Activated T-cell treated with anti-CD3 and anti-CD28 coated beads, Interleukin-2, amount 50 U/mL, for 24 hours (primary cell): ENCODE data around the gene LYRM4.

Experiments used
- DNase-seq: peaks from one replicate; pipeline ENCODE4 v3.0.0-alpha.2; 2020
- H3K27ac Mint-ChIP-seq: 2 replicates; pipeline ENCODE4 v1.8.0; 2020; ENCODE audit warnings: mild to moderate bottlenecking, mixed read lengths
- H3K27me3 Mint-ChIP-seq: 2 replicates; pipeline ENCODE4 v1.8.0; 2020; ENCODE audit warnings: mixed read lengths
- H3K36me3 Mint-ChIP-seq: 2 replicates; pipeline ENCODE4 v1.8.0; 2020; ENCODE audit warnings: low read depth, mixed read lengths
- H3K4me1 Mint-ChIP-seq: 2 replicates; pipeline ENCODE4 v1.8.0; 2020; ENCODE audit warnings: low read depth, mixed read lengths
- H3K4me3 Mint-ChIP-seq: 2 replicates; pipeline ENCODE4 v1.8.0; 2020; ENCODE audit warnings: mild to moderate bottlenecking, moderate library complexity, mixed read lengths
- H3K9me3 Mint-ChIP-seq: 2 replicates; pipeline ENCODE4 v1.8.0; 2020; ENCODE audit warnings: mixed read lengths

Gene LYRM4

GRCh38 chr6:5260661-5261544 is at the start of gene LYRM4, which contains the start of gene FARS2:
Gene LYRM4 (minus strand): TSS chr6:5260950. CDS start chr6:5260733, 217 bp downstream.
Gene FARS2 (plus strand): TSS chr6:5261513.
- H3K36me3 Mint-ChIP-seq: peaks cover 58% of the 10 kb centered on the region
- peak; percentile 98 for DNase-seq
- no peaks in the 10 kb centered on the region for H3K27me3 Mint-ChIP-seq
- H3K27ac Mint-ChIP-seq: peak within 1 kb of the TSS; percentile 100
- H3K4me3 Mint-ChIP-seq: peak within 1 kb of the TSS; percentile 97
- no peaks in the 10 kb centered on the region for H3K9me3 Mint-ChIP-seq
- H3K4me1 Mint-ChIP-seq: peaks cover 57% of the 10 kb centered on the region

DNA sequence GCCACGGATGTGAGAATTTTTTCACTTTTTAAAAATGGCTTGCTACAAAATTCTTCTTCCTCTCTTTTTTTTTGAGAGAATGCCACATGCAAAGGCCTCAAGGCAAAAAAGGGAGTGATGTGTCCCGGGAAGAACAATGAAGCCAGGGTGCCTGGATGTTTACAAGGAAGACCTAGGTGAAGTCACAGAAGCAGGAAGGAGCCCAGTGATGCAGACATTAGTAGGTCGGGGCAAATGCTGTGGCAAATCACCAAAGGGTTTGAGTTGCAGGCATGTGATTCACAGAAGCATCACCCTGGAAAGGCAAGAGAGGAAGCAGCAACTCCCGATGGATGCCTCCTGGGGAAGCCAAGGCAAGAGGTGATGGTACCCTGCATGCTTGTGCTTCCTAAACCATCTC is 47.3 kb upstream of the LYRM4 start:
- Mint-ChIP-seq H3K27ac (no peak overlapping the region), H3K4me1 (peaks cover 21% of the 10 kb centered on the region), H3K9me3 (no peaks in the 10 kb centered on the region), H3K36me3 (peaks cover 8% of the 10 kb centered on the region), H3K4me3 (no peak overlapping the region), H3K27me3 (no peaks in the 10 kb centered on the region)
- no peak for DNase-seq

GRCh38 chr6:5307058-5307457 is 46.3 kb upstream of the LYRM4 start:
- no peak for DNase-seq
- Mint-ChIP-seq H3K9me3 (no peaks in the 10 kb centered on the region), H3K27ac (no peak overlapping the region), H3K36me3 (peaks cover 8% of the 10 kb centered on the region), H3K27me3 (no peaks in the 10 kb centered on the region), H3K4me3 (no peak overlapping the region), H3K4me1 (peaks cover 31% of the 10 kb centered on the region)

GRCh38 chr6:5305968-5306626 is 45.3 kb upstream of the LYRM4 start:
- Mint-ChIP-seq H3K9me3 (no peaks in the 10 kb centered on the region), H3K27ac (peak overlapping the region; percentile 58)

DNA sequence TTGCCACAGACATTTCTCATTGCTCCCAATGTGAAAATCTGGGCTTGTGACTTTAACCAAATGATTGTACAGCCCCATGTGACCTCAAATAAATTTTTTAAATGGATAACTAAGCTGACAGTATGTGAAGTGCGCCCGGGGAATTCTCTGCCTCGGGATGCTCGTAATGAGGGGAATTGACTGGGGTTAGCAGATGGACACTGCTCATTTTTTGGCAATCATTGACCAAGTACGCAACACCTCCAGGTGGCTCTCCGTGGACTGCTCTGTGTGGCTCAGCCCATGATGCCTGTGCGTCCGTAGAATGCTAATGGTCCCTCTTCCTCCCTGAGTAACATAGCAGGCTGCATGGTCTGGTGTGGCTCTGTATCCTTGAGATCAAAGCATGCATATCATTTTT is 42.9 kb upstream of the LYRM4 start:
- Mint-ChIP-seq H3K36me3 (peaks cover 11% of the 10 kb centered on the region), H3K4me1 (peaks cover 56% of the 10 kb centered on the region), H3K9me3 (no peaks in the 10 kb centered on the region), H3K27me3 (no peaks in the 10 kb centered on the region), H3K27ac (no peak overlapping the region), H3K4me3 (no peak overlapping the region)
- no peak for DNase-seq

More at GRCh38 chr6:5305968-5306626, 45.3 kb upstream of the LYRM4 start:
- H3K36me3 Mint-ChIP-seq: peaks cover 9% of the 10 kb centered on the region
- no peak for DNase-seq
- no peaks in the 10 kb centered on the region for H3K27me3 Mint-ChIP-seq
- H3K4me1 Mint-ChIP-seq: peaks cover 40% of the 10 kb centered on the region
- no peak overlapping the region for H3K4me3 Mint-ChIP-seq

DNA sequence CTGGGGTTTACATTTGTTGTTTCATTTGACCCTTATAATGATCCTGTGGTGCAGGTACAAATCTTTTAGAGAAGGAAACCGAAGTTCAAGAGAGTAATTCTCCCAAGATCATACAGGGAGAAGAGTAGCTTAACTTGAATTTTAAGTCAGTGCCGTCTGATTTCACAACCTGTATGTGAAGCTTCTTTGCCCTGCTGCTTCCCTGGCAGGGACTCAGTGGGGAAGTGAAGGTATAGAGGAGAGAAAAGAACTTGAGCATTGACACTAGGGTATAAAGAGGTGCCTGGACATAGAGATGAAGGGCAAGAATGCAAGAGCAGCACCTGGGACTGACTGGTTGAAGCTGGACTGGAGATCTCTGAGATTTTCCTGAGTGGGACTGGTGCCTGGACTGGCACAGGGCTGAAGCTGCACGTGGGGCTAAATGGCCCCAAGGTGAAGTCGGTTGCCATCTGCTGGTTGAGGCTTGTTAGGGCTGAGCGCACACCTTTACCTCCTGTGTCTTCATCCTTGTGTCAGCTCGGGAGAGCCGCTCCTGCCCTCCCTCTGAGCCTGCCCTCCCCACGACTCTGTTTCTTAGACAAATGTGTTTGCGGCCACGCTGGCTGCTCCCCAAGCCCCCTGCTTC is 42.4 kb upstream of the LYRM4 start:
- DNase-seq: peak; percentile 65
- peaks cover 56% of the 10 kb centered on the region for H3K4me1 Mint-ChIP-seq
- peaks cover 9% of the 10 kb centered on the region for H3K36me3 Mint-ChIP-seq
- no peaks in the 10 kb centered on the region for H3K27me3 Mint-ChIP-seq
- H3K27ac Mint-ChIP-seq: peak overlapping the region; percentile 89
- H3K9me3 Mint-ChIP-seq: no peaks in the 10 kb centered on the region
- peak overlapping the region; percentile 51 for H3K4me3 Mint-ChIP-seq

DNA sequence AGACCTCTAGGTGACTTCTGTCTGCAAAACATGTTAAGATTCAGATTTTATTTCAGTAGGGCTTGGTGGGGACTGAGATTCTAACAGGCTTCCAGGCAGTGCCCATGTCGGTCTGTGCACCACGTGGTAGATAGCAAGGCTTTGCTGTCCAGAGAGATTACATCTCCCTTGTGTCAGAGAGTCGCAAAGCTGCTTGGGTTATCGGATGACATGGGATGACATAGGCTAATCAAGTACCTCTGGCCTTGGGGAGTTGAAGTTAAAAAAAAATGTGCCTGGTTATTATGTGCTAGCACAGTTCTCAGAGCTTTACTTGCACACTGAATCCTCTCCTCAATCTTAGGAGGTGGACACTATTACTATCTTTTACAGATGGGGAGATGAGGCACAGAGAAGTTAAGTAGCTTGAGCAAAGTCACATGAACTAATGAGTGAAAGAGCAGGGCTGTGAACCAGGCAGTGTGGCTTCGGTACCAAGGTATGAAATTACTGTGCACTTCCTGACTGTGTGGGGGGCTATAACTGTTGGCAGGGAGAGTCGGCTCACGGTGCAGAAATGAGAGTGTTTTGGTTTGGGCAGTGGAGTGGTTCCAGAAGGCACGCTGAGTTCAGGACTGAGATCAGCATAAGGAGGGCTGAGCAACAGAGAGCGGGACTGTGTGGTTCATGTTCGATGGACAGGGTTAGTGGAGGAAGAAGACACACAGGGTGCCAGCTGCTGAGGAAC is 41.6 kb upstream of the LYRM4 start:
- no peaks in the 10 kb centered on the region for H3K27me3 Mint-ChIP-seq
- no peaks in the 10 kb centered on the region for H3K9me3 Mint-ChIP-seq
- peaks cover 7% of the 10 kb centered on the region for H3K36me3 Mint-ChIP-seq
- peak overlapping the region; percentile 51 for H3K4me3 Mint-ChIP-seq
- DNase-seq: peak; percentile 57
- H3K4me1 Mint-ChIP-seq: peaks cover 59% of the 10 kb centered on the region
- H3K27ac Mint-ChIP-seq: peak overlapping the region; percentile 89

DNA sequence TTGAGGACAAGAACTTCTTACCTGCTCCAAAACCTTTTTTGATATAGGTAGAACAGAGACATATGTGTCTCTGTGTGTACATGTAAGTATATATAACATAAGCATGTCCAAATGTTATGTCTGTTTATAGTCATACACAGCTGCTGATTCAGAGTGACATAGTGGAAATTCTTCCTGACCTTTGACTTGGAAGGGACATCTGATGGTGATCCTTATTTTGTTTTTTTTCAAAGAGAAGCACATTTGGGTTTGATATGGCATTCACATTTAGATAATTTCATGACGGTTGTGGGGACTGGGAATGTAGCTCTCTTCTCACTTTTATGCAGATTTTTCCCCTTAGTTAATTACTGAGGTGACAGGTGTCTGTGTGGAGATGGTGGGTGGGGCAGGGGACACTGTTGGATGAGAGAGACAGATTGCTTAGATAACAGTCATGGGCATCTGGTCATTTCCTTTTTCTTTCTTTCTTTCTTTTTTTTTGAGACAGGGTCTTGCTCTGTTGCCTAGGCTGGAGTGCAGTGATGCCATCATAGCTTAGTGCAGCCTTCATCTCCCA is 39.5 kb upstream of the LYRM4 start:
- Mint-ChIP-seq H3K4me1 (peaks cover 56% of the 10 kb centered on the region), H3K9me3 (no peaks in the 10 kb centered on the region), H3K36me3 (peaks cover 16% of the 10 kb centered on the region), H3K4me3 (no peak overlapping the region), H3K27ac (peak overlapping the region; percentile 37), H3K27me3 (no peaks in the 10 kb centered on the region)
- DNase-seq: no peak

DNA sequence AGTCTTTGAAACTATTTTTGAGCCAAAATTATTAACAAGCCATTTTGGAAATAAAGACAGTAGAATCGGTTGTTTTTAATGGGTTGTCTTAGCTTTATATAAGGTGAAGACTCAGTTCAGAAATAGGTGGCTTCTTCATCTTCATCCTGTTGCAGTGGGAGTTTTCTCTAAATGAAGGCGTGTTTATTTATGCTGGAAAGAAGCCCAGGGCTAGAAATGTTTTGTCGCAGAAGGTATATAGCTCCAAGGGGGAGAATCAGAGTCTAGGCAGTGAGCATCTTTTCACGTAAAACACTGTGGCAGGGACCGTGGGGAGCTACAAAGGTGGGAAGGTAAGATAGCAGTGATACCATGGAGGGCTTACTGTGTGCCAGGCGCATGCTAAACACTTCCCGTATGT is 34.9 kb upstream of the LYRM4 start:
- no peak for DNase-seq
- Mint-ChIP-seq H3K27ac (peak overlapping the region; percentile 39), H3K4me3 (no peak overlapping the region), H3K4me1 (peaks cover 62% of the 10 kb centered on the region), H3K36me3 (peaks cover 15% of the 10 kb centered on the region), H3K9me3 (no peaks in the 10 kb centered on the region), H3K27me3 (no peaks in the 10 kb centered on the region)

GRCh38 chr6:5294392-5295211 is 33.9 kb upstream of the LYRM4 start:
- no peaks in the 10 kb centered on the region for H3K9me3 Mint-ChIP-seq
- no peaks in the 10 kb centered on the region for H3K27me3 Mint-ChIP-seq
- peaks cover 13% of the 10 kb centered on the region for H3K36me3 Mint-ChIP-seq
- H3K4me1 Mint-ChIP-seq: peaks cover 62% of the 10 kb centered on the region
- H3K27ac Mint-ChIP-seq: peak overlapping the region; percentile 59
- H3K4me3 Mint-ChIP-seq: no peak overlapping the region
- DNase-seq: no peak

- H3K4me1 Mint-ChIP-seq: peaks cover 58% of the 10 kb centered on the region
- no peaks in the 10 kb centered on the region for H3K9me3 Mint-ChIP-seq
- no peaks in the 10 kb centered on the region for H3K27me3 Mint-ChIP-seq
- H3K36me3 Mint-ChIP-seq: peaks cover 13% of the 10 kb centered on the region
- H3K4me3 Mint-ChIP-seq: no peak overlapping the region
- DNase-seq: no peak
- H3K27ac Mint-ChIP-seq: no peak overlapping the region
Measured at GRCh38 chr6:5293692-5294091, 32.9 kb upstream of the LYRM4 start.

- peaks cover 69% of the 10 kb centered on the region for H3K4me1 Mint-ChIP-seq
- H3K4me3 Mint-ChIP-seq: no peak overlapping the region
- H3K9me3 Mint-ChIP-seq: no peaks in the 10 kb centered on the region
- no peaks in the 10 kb centered on the region for H3K27me3 Mint-ChIP-seq
- no peak for DNase-seq
- no peak overlapping the region for H3K27ac Mint-ChIP-seq
- H3K36me3 Mint-ChIP-seq: peaks cover 12% of the 10 kb centered on the region
Measured at GRCh38 chr6:5292154-5292553, 31.4 kb upstream of the LYRM4 start.

- H3K36me3 Mint-ChIP-seq: peaks cover 2% of the 10 kb centered on the region
- H3K27me3 Mint-ChIP-seq: no peaks in the 10 kb centered on the region
- H3K27ac Mint-ChIP-seq: no peak overlapping the region
- H3K4me1 Mint-ChIP-seq: peaks cover 70% of the 10 kb centered on the region
- H3K4me3 Mint-ChIP-seq: no peak overlapping the region
- H3K9me3 Mint-ChIP-seq: no peaks in the 10 kb centered on the region
- no peak for DNase-seq
Measured at GRCh38 chr6:5290500-5290899, 29.8 kb upstream of the LYRM4 start.
